HUDEP-2 (cell line): Measurements from ENCODE around the gene NOPCHAP1.
A peak's percentile ranks its signal among the peaks of the same experiment; 100 is the strongest.

Source experiments
- DNase-seq, 76 experiments: peaks; one replicate each; lab custom pipeline; 2025; ENCODE audit not compliant: unreplicated experiment in 76 of 76; lab: John Stamatoyannopoulos, UW

NOPCHAP1 gene

GRCh38 chr12:105015543-105015942 lies 29.4 kb downstream of the NOPCHAP1 start:
- no peak for DNase-seq

DNA sequence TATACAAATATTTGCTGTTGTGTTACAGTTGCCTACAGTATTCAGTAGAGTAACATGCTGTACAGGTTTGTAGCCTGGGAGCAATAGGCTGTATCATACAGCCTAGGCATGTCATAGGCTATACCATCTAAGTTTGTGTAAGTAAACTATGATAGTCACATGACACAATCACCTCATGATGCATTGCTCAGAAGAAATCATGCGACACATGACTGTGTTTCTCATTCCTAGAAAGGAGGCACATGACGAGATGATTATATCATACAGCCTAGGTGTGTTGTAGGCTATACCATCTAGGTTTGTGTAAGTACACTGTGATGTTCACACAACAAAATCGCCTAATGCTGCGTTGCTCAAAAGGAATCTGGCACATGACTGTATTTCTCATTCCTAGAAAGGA lies 31.9 kb downstream of the NOPCHAP1 start:
- DNase-seq, result no peak

DNA sequence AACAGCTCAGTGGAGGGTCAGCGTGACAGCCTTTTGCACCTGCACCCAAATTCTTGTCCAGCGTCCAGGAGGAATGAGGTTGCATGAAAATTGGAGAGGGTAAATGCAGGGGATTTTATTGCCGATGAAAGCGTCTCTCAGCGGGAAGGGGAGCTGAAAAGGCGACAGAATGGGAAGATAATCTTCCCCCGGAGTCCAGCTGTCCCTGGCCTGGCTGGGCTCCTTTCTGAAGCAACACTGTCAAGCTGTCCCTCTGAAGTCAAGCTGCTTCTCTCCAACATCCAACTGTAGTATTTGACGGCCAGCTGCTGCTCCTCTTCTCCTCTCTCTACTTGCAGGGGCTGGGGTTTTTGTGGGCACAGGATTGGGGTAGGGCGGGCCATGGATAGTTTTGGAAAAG lies 32.7 kb downstream of the NOPCHAP1 start:
- DNase-seq, result no peak

GRCh38 chr12:105020241-105020962 lies 34.3 kb downstream of the NOPCHAP1 start:
- no peak for DNase-seq

DNA sequence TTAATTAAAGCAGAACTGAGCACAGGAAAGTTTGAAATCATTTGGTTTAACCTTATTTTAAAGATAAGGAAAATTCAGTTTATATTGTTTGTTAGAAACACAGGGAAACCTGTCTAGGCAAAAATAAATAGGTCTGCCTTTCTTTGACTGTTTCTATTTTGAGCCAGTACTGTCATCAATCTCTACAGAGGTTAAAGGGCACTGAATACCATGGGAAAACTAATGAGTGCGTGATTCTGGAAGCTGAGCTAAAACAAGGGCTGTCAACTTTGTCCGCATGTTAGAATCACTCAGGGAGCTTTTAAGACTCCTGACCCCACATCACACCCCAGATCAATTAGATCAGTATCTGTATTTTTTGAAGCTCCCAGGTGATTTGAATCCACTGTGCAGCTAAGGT lies 38.8 kb downstream of the NOPCHAP1 start:
- no peak for DNase-seq

GRCh38 chr12:105025890-105026289 lies 39.8 kb downstream of the NOPCHAP1 start:
- DNase-seq, result no peak

- DNase-seq, result no peak
Measured at GRCh38 chr12:105026411-105026810, 40.3 kb downstream of the NOPCHAP1 start.

DNA sequence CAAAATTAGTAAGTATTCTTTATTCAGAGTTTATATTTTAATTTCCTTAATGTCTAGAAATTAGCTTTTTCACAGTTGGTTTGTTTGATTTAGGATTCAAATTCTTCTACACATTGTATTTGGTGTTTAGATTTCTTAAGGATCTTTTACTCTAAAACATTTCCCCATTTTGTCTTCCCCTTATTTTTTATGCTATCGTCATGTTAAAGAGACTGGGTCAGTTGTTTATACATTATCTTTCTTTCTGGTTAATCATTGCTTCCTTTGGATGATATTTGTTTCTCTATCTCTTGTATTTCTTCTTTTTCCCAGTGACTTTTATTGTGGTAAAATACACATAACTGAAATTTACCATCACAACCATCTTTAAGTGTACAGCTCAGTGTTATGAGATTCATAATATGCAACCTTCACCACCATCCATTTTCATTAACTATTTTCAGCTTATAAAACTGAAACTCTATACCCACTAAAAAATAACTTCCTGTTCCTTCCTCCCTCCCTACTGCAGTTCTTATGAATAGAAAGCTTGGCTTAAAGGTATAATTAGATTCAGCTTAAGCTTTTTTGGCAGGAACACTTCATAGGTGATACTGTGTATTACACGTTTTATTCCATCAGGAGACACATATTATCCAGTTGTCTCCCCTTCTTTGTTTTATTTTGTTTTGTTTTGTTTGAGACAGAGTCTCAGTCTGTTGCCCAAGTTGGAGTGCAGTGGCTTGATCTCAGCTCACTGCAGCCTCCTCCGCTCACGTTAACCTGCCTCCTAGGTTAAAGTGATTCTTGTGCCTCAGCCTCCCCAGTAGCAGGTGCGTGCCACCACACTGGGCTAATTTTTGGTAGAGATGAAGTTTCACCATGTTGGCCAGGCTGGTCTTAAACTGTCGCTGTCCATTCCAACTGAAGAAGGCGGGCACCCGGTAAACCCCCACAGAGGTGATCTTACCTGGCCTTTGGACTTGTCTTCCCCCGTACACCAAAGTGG lies 45.0 kb downstream of the NOPCHAP1 start:
- DNase-seq, result no peak

DNA sequence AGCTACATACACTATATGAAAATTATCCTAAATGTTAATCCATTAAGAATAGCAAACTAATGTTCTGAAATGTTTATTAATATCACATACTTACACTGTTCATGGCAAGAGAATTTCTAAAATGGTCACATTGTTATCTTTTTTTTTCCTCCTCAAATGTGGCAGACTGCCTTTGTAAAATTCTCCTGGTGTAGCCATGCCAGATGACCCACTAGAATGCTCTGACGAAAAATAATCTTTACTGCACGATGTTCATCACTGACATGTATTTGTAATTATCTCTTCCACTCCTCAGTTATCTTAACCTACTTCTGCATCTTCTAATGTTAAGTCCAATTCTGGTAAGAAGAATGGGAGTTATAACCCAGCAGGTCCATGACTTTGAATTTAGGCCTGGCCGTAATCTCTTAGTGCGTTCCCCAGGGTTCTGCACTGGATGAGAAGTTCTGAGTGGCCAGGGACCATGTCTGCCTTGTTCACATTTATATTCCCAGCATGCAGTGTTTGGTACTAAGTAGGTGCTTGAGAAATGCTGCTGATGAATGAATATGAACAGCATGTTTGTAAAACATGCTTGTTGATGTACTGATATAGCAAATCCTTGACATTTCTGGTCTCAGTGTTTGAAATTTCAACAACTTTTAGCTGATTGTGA lies 46.7 kb downstream of the NOPCHAP1 start:
- peak in 14 of 76 experiments; percentile 1 to 49 (median 16) for DNase-seq

GRCh38 chr12:105033851-105034250 lies 47.7 kb downstream of the NOPCHAP1 start:
- no peak for DNase-seq
